ENCODE results near the gene TRABD.

TRABD gene

GRCh38 chr22:50193621-50194020, 7.9 kb downstream of the TRABD start:
- DNase-seq (ENCODE audit: low read depth in 2 of 2) = no peak
- TF ChIP-seq CTCF (IDR thresholded peaks at IDR 0.05; ENCODE audit: low read depth, low read length) = no peak
- H3K4me3 ChIP-seq (replicated peaks in 1 of 2; ENCODE audit: low read depth in 2 of 2, low read length in 2 of 2) = no peak overlapping the region

GRCh38 chr22:50194037-50194805, 8.5 kb downstream of the TRABD start:
- DNase-seq (ENCODE audit: low read depth in 2 of 2) = no peak
- TF ChIP-seq CTCF (IDR thresholded peaks at IDR 0.05; ENCODE audit: low read depth, low read length) = no peak

GRCh38 chr22:50196256-50196655, 10.5 kb downstream of the TRABD start:
- no peak overlapping the region for H3K4me3 ChIP-seq (replicated peaks in 1 of 2; ENCODE audit: low read depth in 2 of 2, low read length in 2 of 2)
- no peak for DNase-seq (ENCODE audit: low read depth in 2 of 2)
- no peak for TF ChIP-seq CTCF (IDR thresholded peaks at IDR 0.05; ENCODE audit: low read depth, low read length)

More at GRCh38 chr22:50194037-50194805, 8.5 kb downstream of the TRABD start:
- H3K4me3 ChIP-seq (replicated peaks in 1 of 2; ENCODE audit: low read depth in 2 of 2, low read length in 2 of 2) = no peak overlapping the region

- no peak for TF ChIP-seq CTCF (IDR thresholded peaks at IDR 0.05; ENCODE audit: low read depth, low read length)
- H3K4me3 ChIP-seq (replicated peaks in 1 of 2; ENCODE audit: low read depth in 2 of 2, low read length in 2 of 2) = no peak overlapping the region
- no peak for DNase-seq (ENCODE audit: low read depth in 2 of 2)
Measured at GRCh38 chr22:50197000-50197800, 11.5 kb downstream of the TRABD start.

GRCh38 chr22:50197856-50198623, 12.3 kb downstream of the TRABD start:
- no peak overlapping the region for H3K4me3 ChIP-seq (replicated peaks in 1 of 2; ENCODE audit: low read depth in 2 of 2, low read length in 2 of 2)
- no peak for TF ChIP-seq CTCF (IDR thresholded peaks at IDR 0.05; ENCODE audit: low read depth, low read length)
- DNase-seq (ENCODE audit: low read depth in 2 of 2) = no peak

GRCh38 chr22:50198624-50199017, 12.9 kb downstream of the TRABD start:
- no peak for TF ChIP-seq CTCF (IDR thresholded peaks at IDR 0.05; ENCODE audit: low read depth, low read length)
- DNase-seq (ENCODE audit: low read depth in 2 of 2) = no peak
- H3K4me3 ChIP-seq (replicated peaks in 1 of 2; ENCODE audit: low read depth in 2 of 2, low read length in 2 of 2) = no peak overlapping the region

Measured in cardiac fibroblast (primary cell).